Measurements from ENCODE around the gene PPFIBP2. TPM values are rescaled to one million over a fixed set of nuclear protein-coding genes. Genes with fewer than 3 reads are reported as not detected.
A peak's percentile ranks its signal among the peaks of the same experiment; 100 is the strongest.

Gene PPFIBP2
- total and polyA plus RNA-seq, 2 of the 13 experiments (the other 11 are each of a cell fraction or from before 2014, with no cell fraction given), result 15.0 to 52.5 TPM

DNA sequence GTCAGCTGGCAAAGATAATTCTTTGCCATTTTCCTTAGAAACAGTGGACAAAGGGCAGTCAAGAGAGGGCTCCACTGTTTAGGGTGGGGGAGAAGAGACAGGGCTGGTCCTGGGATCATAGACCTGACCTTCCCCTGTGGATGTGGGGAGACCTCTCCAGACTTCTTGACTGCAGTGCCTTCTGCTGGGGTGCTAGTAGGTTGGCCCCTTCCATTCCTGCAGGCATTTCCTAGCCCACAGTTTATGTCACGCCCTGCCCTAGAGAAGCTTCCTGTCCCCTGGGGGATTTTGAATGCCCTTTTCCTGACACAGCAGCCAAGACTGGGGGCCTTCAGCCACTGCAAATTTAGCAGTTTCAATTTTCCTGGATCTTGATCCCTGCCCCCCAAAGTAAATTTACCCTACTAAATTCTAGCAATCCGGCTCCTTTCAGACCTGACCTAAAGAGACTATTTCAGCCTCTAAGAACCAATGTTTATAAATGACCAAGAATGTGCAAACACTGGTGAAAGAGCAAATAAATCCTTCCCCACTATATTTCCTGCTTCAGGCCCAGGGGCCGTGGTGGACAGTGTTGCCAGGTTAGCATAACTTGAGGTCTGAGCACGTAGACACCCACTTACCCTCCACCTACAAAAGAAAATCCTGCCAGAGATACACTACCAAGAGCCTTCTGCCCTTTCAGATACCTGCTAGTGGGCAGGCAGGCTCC, 58.4 kb downstream of the PPFIBP2 start (continued):
- no peak for TF ChIP-seq ZNF256 (CRISPR knock-in tag; conservative IDR thresholded peaks at IDR 0.05)
- TF ChIP-seq ZNF605 (CRISPR knock-in tag; IDR thresholded peaks at IDR 0.05), result no peak
- TF ChIP-seq KDM5B (CRISPR knock-in tag; IDR thresholded peaks at IDR 0.05; ENCODE audit: borderline replicate concordance), result peak; percentile 57; the same call in 1 of the 2 replicates
- TF ChIP-seq ZMYM3 (CRISPR knock-in tag; IDR thresholded peaks at IDR 0.05), result no peak
- no peak for TF ChIP-seq ZNF616 (CRISPR knock-in tag; IDR thresholded peaks at IDR 0.05; ENCODE audit: low read depth)
- TF ChIP-seq ZNF720 (CRISPR knock-in tag; IDR thresholded peaks at IDR 0.05), result no peak
- TF ChIP-seq SP140L (CRISPR knock-in tag; IDR thresholded peaks at IDR 0.05; ENCODE audit: borderline replicate concordance), result no peak
- TF ChIP-seq HDAC2 (CRISPR knock-in tag; IDR thresholded peaks at IDR 0.05), result peak; percentile 90
- TF ChIP-seq ZFP37 (CRISPR knock-in tag; IDR thresholded peaks at IDR 0.05; ENCODE audit: borderline replicate concordance), result no peak
- no peak for TF ChIP-seq KDM2A (CRISPR knock-in tag; IDR thresholded peaks at IDR 0.05; ENCODE audit: borderline replicate concordance, low read depth)
- TF ChIP-seq MAFK (conservative IDR thresholded peaks at IDR 0.05 in 1 of 2, IDR thresholded peaks at IDR 0.05 in 1 of 2; ENCODE audit: low read length in 2 of 2), result peak in 1 of 2 experiments; percentile 39; a peak in 2 of 4 replicates
- no peak for TF ChIP-seq ZNF772 (CRISPR knock-in tag; IDR thresholded peaks at IDR 0.05)
- TF ChIP-seq NFATC3 (CRISPR knock-in tag; IDR thresholded peaks at IDR 0.05), result no peak
- no peak for TF ChIP-seq ZNF44 (CRISPR knock-in tag; IDR thresholded peaks at IDR 0.05)
- no peak for TF ChIP-seq PRMT3 (CRISPR knock-in tag; IDR thresholded peaks at IDR 0.05; ENCODE audit: borderline replicate concordance, low read depth)
- TF ChIP-seq CBX2 (IDR thresholded peaks at IDR 0.05; ENCODE audit: low read depth, low read length), result no peak
- TF ChIP-seq CBX2 (CRISPR knock-in tag; IDR thresholded peaks at IDR 0.05; ENCODE audit: low read depth), result no peak
- TF ChIP-seq ELF3 (CRISPR knock-in tag; IDR thresholded peaks at IDR 0.05), result peak; percentile 95
- TF ChIP-seq, protein P1, sequence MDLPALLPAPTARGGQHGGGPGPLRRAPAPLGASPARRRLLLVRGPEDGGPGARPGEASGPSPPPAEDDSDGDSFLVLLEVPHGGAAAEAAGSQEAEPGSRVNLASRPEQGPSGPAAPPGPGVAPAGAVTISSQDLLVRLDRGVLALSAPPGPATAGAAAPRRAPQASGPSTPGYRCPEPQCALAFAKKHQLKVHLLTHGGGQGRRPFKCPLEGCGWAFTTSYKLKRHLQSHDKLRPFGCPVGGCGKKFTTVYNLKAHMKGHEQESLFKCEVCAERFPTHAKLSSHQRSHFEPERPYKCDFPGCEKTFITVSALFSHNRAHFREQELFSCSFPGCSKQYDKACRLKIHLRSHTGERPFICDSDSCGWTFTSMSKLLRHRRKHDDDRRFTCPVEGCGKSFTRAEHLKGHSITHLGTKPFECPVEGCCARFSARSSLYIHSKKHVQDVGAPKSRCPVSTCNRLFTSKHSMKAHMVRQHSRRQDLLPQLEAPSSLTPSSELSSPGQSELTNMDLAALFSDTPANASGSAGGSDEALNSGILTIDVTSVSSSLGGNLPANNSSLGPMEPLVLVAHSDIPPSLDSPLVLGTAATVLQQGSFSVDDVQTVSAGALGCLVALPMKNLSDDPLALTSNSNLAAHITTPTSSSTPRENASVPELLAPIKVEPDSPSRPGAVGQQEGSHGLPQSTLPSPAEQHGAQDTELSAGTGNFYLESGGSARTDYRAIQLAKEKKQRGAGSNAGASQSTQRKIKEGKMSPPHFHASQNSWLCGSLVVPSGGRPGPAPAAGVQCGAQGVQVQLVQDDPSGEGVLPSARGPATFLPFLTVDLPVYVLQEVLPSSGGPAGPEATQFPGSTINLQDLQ (CRISPR knock-in tag; IDR thresholded peaks at IDR 0.05), result no peak
- peak; percentile 80 for TF ChIP-seq MIXL1 (CRISPR knock-in tag; IDR thresholded peaks at IDR 0.05)
- TF ChIP-seq, protein P2, sequence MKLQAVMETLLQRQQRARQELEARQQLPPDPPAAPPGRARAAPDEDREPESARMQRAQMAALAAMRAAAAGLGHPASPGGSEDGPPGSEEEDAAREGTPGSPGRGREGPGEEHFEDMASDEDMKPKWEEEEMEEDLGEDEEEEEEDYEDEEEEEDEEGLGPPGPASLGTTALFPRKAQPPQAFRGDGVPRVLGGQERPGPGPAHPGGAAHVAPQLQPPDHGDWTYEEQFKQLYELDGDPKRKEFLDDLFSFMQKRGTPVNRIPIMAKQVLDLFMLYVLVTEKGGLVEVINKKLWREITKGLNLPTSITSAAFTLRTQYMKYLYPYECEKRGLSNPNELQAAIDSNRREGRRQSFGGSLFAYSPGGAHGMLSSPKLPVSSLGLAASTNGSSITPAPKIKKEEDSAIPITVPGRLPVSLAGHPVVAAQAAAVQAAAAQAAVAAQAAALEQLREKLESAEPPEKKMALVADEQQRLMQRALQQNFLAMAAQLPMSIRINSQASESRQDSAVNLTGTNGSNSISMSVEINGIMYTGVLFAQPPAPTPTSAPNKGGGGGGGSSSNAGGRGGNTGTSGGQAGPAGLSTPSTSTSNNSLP (IDR thresholded peaks at IDR 0.05; ENCODE audit: low read depth, low read length), result no peak; the same call in 1 of the 2 replicates
- no peak for TF ChIP-seq SIN3B (IDR thresholded peaks at IDR 0.05; ENCODE audit: low read length)
- peak; percentile 35; the same call in 1 of the 2 replicates for TF ChIP-seq SIX4 (CRISPR knock-in tag; IDR thresholded peaks at IDR 0.05)
- no peak for TF ChIP-seq TOE1 (CRISPR knock-in tag; IDR thresholded peaks at IDR 0.05)
- TF ChIP-seq NFE2 (CRISPR knock-in tag; IDR thresholded peaks at IDR 0.05), result no peak
- TF ChIP-seq, protein P3, sequence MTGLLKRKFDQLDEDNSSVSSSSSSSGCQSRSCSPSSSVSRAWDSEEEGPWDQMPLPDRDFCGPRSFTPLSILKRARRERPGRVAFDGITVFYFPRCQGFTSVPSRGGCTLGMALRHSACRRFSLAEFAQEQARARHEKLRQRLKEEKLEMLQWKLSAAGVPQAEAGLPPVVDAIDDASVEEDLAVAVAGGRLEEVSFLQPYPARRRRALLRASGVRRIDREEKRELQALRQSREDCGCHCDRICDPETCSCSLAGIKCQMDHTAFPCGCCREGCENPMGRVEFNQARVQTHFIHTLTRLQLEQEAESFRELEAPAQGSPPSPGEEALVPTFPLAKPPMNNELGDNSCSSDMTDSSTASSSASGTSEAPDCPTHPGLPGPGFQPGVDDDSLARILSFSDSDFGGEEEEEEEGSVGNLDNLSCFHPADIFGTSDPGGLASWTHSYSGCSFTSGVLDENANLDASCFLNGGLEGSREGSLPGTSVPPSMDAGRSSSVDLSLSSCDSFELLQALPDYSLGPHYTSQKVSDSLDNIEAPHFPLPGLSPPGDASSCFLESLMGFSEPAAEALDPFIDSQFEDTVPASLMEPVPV (CRISPR knock-in tag; IDR thresholded peaks at IDR 0.05), result no peak
- TF ChIP-seq IKZF4 (CRISPR knock-in tag; IDR thresholded peaks at IDR 0.05; ENCODE audit: borderline replicate concordance, low read depth, not compliant biosample characterization), result no peak
